Activated T-cell treated with anti-CD3 and anti-CD28 coated beads for 48 hours (primary cell): Measurements from ENCODE around the gene POLR2E.
A peak's percentile ranks its signal among the peaks of the same experiment; 100 is the strongest.

ENCODE experiments used
- DNase-seq: peaks from one replicate; pipeline ENCODE4 v3.0.0-alpha.2; 2020; ENCODE audit warnings: low read depth

Gene POLR2E

GRCh38 chr19:1110809-1111640, 15.8 kb upstream of the POLR2E start:
- no peak for DNase-seq

GRCh38 chr19:1109697-1110671, 14.8 kb upstream of the POLR2E start:
- DNase-seq = no peak

- no peak for DNase-seq
Observed at GRCh38 chr19:1109032-1109551, 13.9 kb upstream of the POLR2E start.

- no peak for DNase-seq
Observed at GRCh38 chr19:1108291-1109031, 13.3 kb upstream of the POLR2E start.

- DNase-seq = no peak
Observed at GRCh38 chr19:1107661-1108261, 12.6 kb upstream of the POLR2E start.

- no peak for DNase-seq
Observed at GRCh38 chr19:1106841-1107660, 11.9 kb upstream of the POLR2E start.

GRCh38 chr19:1105873-1106840, 11.0 kb upstream of the POLR2E start:
- no peak for DNase-seq

- no peak for DNase-seq
Observed at GRCh38 chr19:1105008-1105872, 10.1 kb upstream of the POLR2E start.

GRCh38 chr19:1104311-1105007, 9.3 kb upstream of the POLR2E start:
- DNase-seq = peak; percentile 73

GRCh38 chr19:1103708-1104310, 8.6 kb upstream of the POLR2E start, which contains the start of gene GPX4:
TSS of gene GPX4 (plus strand) at chr19:1103994. CDS start at chr19:1104044, 50 bp downstream.
- DNase-seq = peak; percentile 98

GRCh38 chr19:1103132-1103707, 8.0 kb upstream of the POLR2E start:
- no peak for DNase-seq

- peak; percentile 71 for DNase-seq
Observed at GRCh38 chr19:1102407-1103131, 7.4 kb upstream of the POLR2E start.

GRCh38 chr19:1101337-1101698, 6.1 kb upstream of the POLR2E start:
- no peak for DNase-seq

GRCh38 chr19:1098177-1099051, 3.2 kb upstream of the POLR2E start:
- no peak for DNase-seq

GRCh38 chr19:1097810-1098176, 2.6 kb upstream of the POLR2E start:
- no peak for DNase-seq
